SK-N-SH treated with all-trans-retinoic acid at 6 μM for 48 hours (cell line): ENCODE data around the gene LCN2.
A peak's percentile ranks its signal among the peaks of the same experiment; 100 is the strongest.

Experiments used
- ATAC-seq: fragments of 200-7000 bp; cut with Tn5 transposase; 3 replicates; pipeline ENCODE4 v1.9.1; 2020; ENCODE audit warnings: mild to moderate bottlenecking, moderate library complexity
- ARNTL ChIP-seq: fragments of 450-650 bp; formaldehyde crosslinking; IDR thresholded peaks from 2 replicates; pipeline ENCODE4 v1.5.0; 2020; ENCODE audit warnings: low read depth, mild to moderate bottlenecking, moderate library complexity, borderline replicate concordance
- CREB5 ChIP-seq: fragments of 250-450 bp; sonication (Bioruptor Pico); IDR thresholded peaks from 2 replicates; pipeline ENCODE4 v1.5.1; 2020; ENCODE audit warnings: low read depth, mild to moderate bottlenecking, moderate library complexity
- CSDC2 ChIP-seq: fragments of 250-450 bp; sonication (Bioruptor Pico); IDR thresholded peaks from 2 replicates; pipeline ENCODE4 v1.5.0; 2020; ENCODE audit warnings: mild to moderate bottlenecking, moderate library complexity
- CSRNP3 ChIP-seq: fragments of 250-450 bp; sonication (Bioruptor Pico); IDR thresholded peaks from 2 replicates; pipeline ENCODE4 v1.5.1; 2021; ENCODE audit warnings: mild to moderate bottlenecking, moderate library complexity
- ESRRG ChIP-seq: fragments of 250-450 bp; sonication (Bioruptor Pico); IDR thresholded peaks from 2 replicates; pipeline ENCODE4 v1.6.1; 2021; ENCODE audit warnings: mild to moderate bottlenecking
- ISL1 ChIP-seq: fragments of 250-450 bp; sonication (Bioruptor Pico); IDR thresholded peaks from 2 replicates; pipeline ENCODE4 v2.1.2; 2022; ENCODE audit warnings: mild to moderate bottlenecking, moderate library complexity
- OSR1 ChIP-seq: fragments of 250-450 bp; sonication (Bioruptor Pico); IDR thresholded peaks from 2 replicates; pipeline ENCODE4 v1.8.0; 2022; ENCODE audit warnings: moderate library complexity, mild to moderate bottlenecking, inconsistent platforms
- PATZ1 ChIP-seq: fragments of 250-450 bp; sonication (Bioruptor Pico); IDR thresholded peaks from 2 replicates; pipeline ENCODE4 v1.8.0; 2020; ENCODE audit warnings: mild to moderate bottlenecking, moderate library complexity, borderline replicate concordance
- SNAI2 ChIP-seq: fragments of 250-450 bp; sonication (Bioruptor Pico); IDR thresholded peaks from 2 replicates; pipeline ENCODE4 v1.5.0; 2020; ENCODE audit warnings: mild to moderate bottlenecking, moderate library complexity
- TCF4 ChIP-seq: fragments of 250-450 bp; sonication (Bioruptor Pico); IDR thresholded peaks from 2 replicates; pipeline ENCODE4 v1.8.0; 2021; ENCODE audit warnings: mild to moderate bottlenecking, moderate library complexity, borderline replicate concordance
- ZC3H10 ChIP-seq: fragments of 250-450 bp; sonication (Bioruptor Pico); IDR thresholded peaks from 2 replicates; pipeline ENCODE4 v1.5.1; 2021; ENCODE audit warnings: mild to moderate bottlenecking, moderate library complexity
- ZFP3 ChIP-seq: fragments of 250-450 bp; sonication (Bioruptor Pico); IDR thresholded peaks from 2 replicates; pipeline ENCODE4 v1.5.0; 2020; ENCODE audit warnings: mild to moderate bottlenecking, moderate library complexity
- ZFP30 ChIP-seq: fragments of 450-650 bp; formaldehyde crosslinking; IDR thresholded peaks from 2 replicates; pipeline ENCODE4 v1.5.0; 2022; ENCODE audit warnings: mild to moderate bottlenecking, moderate library complexity
- TF ChIP-seq, protein P1 (sequence below): fragments of 250-450 bp; sonication (Bioruptor Pico); IDR thresholded peaks from 2 replicates; pipeline ENCODE4 v1.8.0; 2021; ENCODE audit warnings: low read depth, mild to moderate bottlenecking, moderate library complexity, borderline replicate concordance
- TF ChIP-seq, protein P2 (sequence below): fragments of 250-450 bp; sonication (Bioruptor Pico); IDR thresholded peaks from 2 replicates; pipeline ENCODE4 v1.5.0; 2020; ENCODE audit warnings: mild to moderate bottlenecking, moderate library complexity

LCN2 gene

GRCh38 chr9:128190516-128191405 is 41.5 kb downstream of the LCN2 start:
- TF ChIP-seq ZC3H10 (no peak), ESRRG (no peak), CREB5 (no peak), CSRNP3 (CRISPR knock-in tag) (no peak), ISL1 (CRISPR knock-in tag) (no peak), TCF4 (no peak)
- TF ChIP-seq, protein P1, sequence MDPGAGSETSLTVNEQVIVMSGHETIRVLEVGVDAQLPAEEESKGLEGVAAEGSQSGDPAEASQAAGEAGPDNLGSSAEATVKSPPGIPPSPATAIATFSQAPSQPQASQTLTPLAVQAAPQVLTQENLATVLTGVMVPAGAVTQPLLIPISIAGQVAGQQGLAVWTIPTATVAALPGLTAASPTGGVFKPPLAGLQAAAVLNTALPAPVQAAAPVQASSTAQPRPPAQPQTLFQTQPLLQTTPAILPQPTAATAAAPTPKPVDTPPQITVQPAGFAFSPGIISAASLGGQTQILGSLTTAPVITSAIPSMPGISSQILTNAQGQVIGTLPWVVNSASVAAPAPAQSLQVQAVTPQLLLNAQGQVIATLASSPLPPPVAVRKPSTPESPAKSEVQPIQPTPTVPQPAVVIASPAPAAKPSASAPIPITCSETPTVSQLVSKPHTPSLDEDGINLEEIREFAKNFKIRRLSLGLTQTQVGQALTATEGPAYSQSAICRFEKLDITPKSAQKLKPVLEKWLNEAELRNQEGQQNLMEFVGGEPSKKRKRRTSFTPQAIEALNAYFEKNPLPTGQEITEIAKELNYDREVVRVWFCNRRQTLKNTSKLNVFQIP (CRISPR knock-in tag) = no peak
- peak; percentile 20 for ATAC-seq

GRCh38 chr9:128191406-128192046 is 42.3 kb downstream of the LCN2 start, which contains the start of gene CIZ1:
CIZ1 (minus strand) TSS chr9:128191572; CDS start chr9:128190857, 715 bp downstream.
- TF ChIP-seq SNAI2 (CRISPR knock-in tag) (peak; percentile 17; the same call in 1 of the 2 replicates), CREB5 (no peak)
- ATAC-seq = peak; percentile 93

- TF ChIP-seq, protein P2, sequence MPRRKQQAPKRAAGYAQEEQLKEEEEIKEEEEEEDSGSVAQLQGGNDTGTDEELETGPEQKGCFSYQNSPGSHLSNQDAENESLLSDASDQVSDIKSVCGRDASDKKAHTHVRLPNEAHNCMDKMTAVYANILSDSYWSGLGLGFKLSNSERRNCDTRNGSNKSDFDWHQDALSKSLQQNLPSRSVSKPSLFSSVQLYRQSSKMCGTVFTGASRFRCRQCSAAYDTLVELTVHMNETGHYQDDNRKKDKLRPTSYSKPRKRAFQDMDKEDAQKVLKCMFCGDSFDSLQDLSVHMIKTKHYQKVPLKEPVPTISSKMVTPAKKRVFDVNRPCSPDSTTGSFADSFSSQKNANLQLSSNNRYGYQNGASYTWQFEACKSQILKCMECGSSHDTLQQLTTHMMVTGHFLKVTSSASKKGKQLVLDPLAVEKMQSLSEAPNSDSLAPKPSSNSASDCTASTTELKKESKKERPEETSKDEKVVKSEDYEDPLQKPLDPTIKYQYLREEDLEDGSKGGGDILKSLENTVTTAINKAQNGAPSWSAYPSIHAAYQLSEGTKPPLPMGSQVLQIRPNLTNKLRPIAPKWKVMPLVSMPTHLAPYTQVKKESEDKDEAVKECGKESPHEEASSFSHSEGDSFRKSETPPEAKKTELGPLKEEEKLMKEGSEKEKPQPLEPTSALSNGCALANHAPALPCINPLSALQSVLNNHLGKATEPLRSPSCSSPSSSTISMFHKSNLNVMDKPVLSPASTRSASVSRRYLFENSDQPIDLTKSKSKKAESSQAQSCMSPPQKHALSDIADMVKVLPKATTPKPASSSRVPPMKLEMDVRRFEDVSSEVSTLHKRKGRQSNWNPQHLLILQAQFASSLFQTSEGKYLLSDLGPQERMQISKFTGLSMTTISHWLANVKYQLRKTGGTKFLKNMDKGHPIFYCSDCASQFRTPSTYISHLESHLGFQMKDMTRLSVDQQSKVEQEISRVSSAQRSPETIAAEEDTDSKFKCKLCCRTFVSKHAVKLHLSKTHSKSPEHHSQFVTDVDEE = peak; percentile 70; the same call in 1 of the 2 replicates
- TF ChIP-seq ZFP30 (CRISPR knock-in tag) (no peak), SNAI2 (CRISPR knock-in tag) (no peak), ZFP3 (CRISPR knock-in tag) (peak; percentile 27; the same call in 1 of the 2 replicates), OSR1 (CRISPR knock-in tag) (no peak), CSRNP3 (CRISPR knock-in tag) (no peak), PATZ1 (no peak), CSDC2 (CRISPR knock-in tag) (peak; percentile 36; the same call in 1 of the 2 replicates), ARNTL (CRISPR knock-in tag) (no peak)
- TF ChIP-seq, protein P1 (CRISPR knock-in tag) = no peak
- ATAC-seq = peak; percentile 75
Measured at GRCh38 chr9:128192601-128193371, 43.5 kb downstream of the LCN2 start.
